Chondrocyte (in vitro differentiated cells): Measurements from ENCODE around the gene CIDEA. TPM values are rescaled to one million over a fixed set of nuclear protein-coding genes. Genes with fewer than 3 reads are reported as not detected.

Experiments used
- DNase-seq: peaks from one replicate; pipeline ENCODE4 v3.0.0; 2021; ENCODE audit warnings: mixed read lengths, low spot score
- H3K27ac Mint-ChIP-seq: one replicate; pipeline ENCODE4 v1.8.0; 2021; ENCODE audit warnings: mild to moderate bottlenecking, moderate library complexity, mixed read lengths; ENCODE audit not compliant: unreplicated experiment
- H3K27me3 Mint-ChIP-seq: 2 replicates; pipeline ENCODE4 v1.8.0; 2021; ENCODE audit warnings: low read depth, mixed read lengths
- H3K36me3 Mint-ChIP-seq: 2 replicates; pipeline ENCODE4 v1.8.0; 2021; ENCODE audit warnings: low read depth, mixed read lengths
- H3K4me1 Mint-ChIP-seq: 2 replicates; pipeline ENCODE4 v1.8.0; 2021; ENCODE audit warnings: low read depth, mild to moderate bottlenecking, mixed read lengths
- H3K4me3 Mint-ChIP-seq: one replicate; pipeline ENCODE4 v1.8.0; 2021; ENCODE audit warnings: mild to moderate bottlenecking, moderate library complexity, mixed read lengths; ENCODE audit not compliant: unreplicated experiment
- H3K9me3 Mint-ChIP-seq: 2 replicates; pipeline ENCODE4 v1.8.0; 2021; ENCODE audit warnings: low read depth, mixed read lengths
- total RNA-seq: library from RNA; stranded (reverse); gene quantifications from 3 replicates; pipeline ENCODE4 v1.2.1, GENCODE V29; 2021
- TF ChIP-seq, protein P1 (sequence below): fragments of 200-600 bp; sonication (generic); IDR thresholded peaks from 2 replicates; pipeline ENCODE4 v1.5.0; 2021; ENCODE audit warnings: antibody characterized with exemption, mild to moderate bottlenecking, moderate library complexity

CIDEA gene
- total RNA-seq, 1 donor from 2014 or later: not detected

GRCh38 chr18:12278741-12279682 is 24.9 kb downstream of the CIDEA start:
- H3K9me3 Mint-ChIP-seq: no peaks in the 10 kb centered on the region
- no peaks in the 10 kb centered on the region for H3K27me3 Mint-ChIP-seq
- no peak for DNase-seq
- H3K36me3 Mint-ChIP-seq: no peaks in the 10 kb centered on the region
- H3K4me1 Mint-ChIP-seq: peaks cover 58% of the 10 kb centered on the region
- peak overlapping the region; percentile 79 for H3K4me3 Mint-ChIP-seq
- TF ChIP-seq, protein P1, sequence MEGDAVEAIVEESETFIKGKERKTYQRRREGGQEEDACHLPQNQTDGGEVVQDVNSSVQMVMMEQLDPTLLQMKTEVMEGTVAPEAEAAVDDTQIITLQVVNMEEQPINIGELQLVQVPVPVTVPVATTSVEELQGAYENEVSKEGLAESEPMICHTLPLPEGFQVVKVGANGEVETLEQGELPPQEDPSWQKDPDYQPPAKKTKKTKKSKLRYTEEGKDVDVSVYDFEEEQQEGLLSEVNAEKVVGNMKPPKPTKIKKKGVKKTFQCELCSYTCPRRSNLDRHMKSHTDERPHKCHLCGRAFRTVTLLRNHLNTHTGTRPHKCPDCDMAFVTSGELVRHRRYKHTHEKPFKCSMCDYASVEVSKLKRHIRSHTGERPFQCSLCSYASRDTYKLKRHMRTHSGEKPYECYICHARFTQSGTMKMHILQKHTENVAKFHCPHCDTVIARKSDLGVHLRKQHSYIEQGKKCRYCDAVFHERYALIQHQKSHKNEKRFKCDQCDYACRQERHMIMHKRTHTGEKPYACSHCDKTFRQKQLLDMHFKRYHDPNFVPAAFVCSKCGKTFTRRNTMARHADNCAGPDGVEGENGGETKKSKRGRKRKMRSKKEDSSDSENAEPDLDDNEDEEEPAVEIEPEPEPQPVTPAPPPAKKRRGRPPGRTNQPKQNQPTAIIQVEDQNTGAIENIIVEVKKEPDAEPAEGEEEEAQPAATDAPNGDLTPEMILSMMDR: peak; percentile 33
- peak overlapping the region; percentile 99 for H3K27ac Mint-ChIP-seq

GRCh38 chr18:12279781-12280531 is 25.8 kb downstream of the CIDEA start:
- Mint-ChIP-seq H3K9me3 (no peaks in the 10 kb centered on the region), H3K4me3 (peak overlapping the region; percentile 79), H3K27me3 (no peaks in the 10 kb centered on the region), H3K27ac (peak overlapping the region; percentile 99), H3K4me1 (peaks cover 58% of the 10 kb centered on the region), H3K36me3 (no peaks in the 10 kb centered on the region)
- DNase-seq: no peak
- TF ChIP-seq, protein P1: no peak

- DNase-seq: no peak
- H3K4me3 Mint-ChIP-seq: no peak overlapping the region
- no peaks in the 10 kb centered on the region for H3K9me3 Mint-ChIP-seq
Observed at GRCh38 chr18:12281861-12282260, 27.7 kb downstream of the CIDEA start.

GRCh38 chr18:12282442-12283039 is 28.4 kb downstream of the CIDEA start:
- H3K27ac Mint-ChIP-seq: peak overlapping the region; percentile 58
- no peak for DNase-seq
- no peaks in the 10 kb centered on the region for H3K27me3 Mint-ChIP-seq
- TF ChIP-seq, protein P1: no peak
- H3K4me3 Mint-ChIP-seq: no peak overlapping the region
- peaks cover 53% of the 10 kb centered on the region for H3K4me1 Mint-ChIP-seq
- no peaks in the 10 kb centered on the region for H3K36me3 Mint-ChIP-seq
- no peaks in the 10 kb centered on the region for H3K9me3 Mint-ChIP-seq

More at GRCh38 chr18:12281861-12282260, 27.7 kb downstream of the CIDEA start:
- Mint-ChIP-seq H3K36me3 (no peaks in the 10 kb centered on the region), H3K4me1 (peaks cover 58% of the 10 kb centered on the region), H3K27ac (peak overlapping the region; percentile 36), H3K27me3 (no peaks in the 10 kb centered on the region)
- TF ChIP-seq, protein P1: no peak

GRCh38 chr18:12283256-12283655 is 29.1 kb downstream of the CIDEA start:
- DNase-seq: no peak
- Mint-ChIP-seq H3K4me3 (no peak overlapping the region), H3K4me1 (peaks cover 54% of the 10 kb centered on the region), H3K9me3 (no peaks in the 10 kb centered on the region), H3K36me3 (no peaks in the 10 kb centered on the region), H3K27me3 (no peaks in the 10 kb centered on the region), H3K27ac (no peak overlapping the region)
- TF ChIP-seq, protein P1: peak; percentile 56
